ENCODE data around the gene ARMC12.
"Not testable (repeated sequence)": the region's sequence is repeated elsewhere in the genome, so short reads cannot be mapped to it uniquely, and the experiment has no call there.

ARMC12 gene

GRCh38 chr6:35736982-35737412, at the start of gene ARMC12:
Gene ARMC12, plus strand, starts transcription at chr6:35737032. Its CDS starts 77 bp downstream, at chr6:35737109.
- DNase-seq: no peak

GRCh38 chr6:35687658-35688604, 48.9 kb upstream of the ARMC12 start:
- DNase-seq: peak in 1 of 2 donors; percentile 44

GRCh38 chr6:35688605-35689322, 48.1 kb upstream of the ARMC12 start, which contains the start of gene FKBP5:
Gene FKBP5, minus strand, starts transcription at chr6:35688915. Its CDS starts 46,091 bp downstream, at chr6:35642824.
- DNase-seq: peak; percentile 52 to 73

GRCh38 chr6:35690006-35690405, 46.8 kb upstream of the ARMC12 start:
- not testable (repeated sequence) for DNase-seq

GRCh38 chr6:35690484-35690883, 46.3 kb upstream of the ARMC12 start:
- no peak for DNase-seq

GRCh38 chr6:35691027-35691824, 45.6 kb upstream of the ARMC12 start:
- DNase-seq: peak; percentile 13 to 51

GRCh38 chr6:35694462-35694861, 42.4 kb upstream of the ARMC12 start:
- DNase-seq: peak in 1 of 2 donors; percentile 70

GRCh38 chr6:35698430-35698829, 38.4 kb upstream of the ARMC12 start:
- DNase-seq: not testable (repeated sequence)

GRCh38 chr6:35698858-35699257, 38.0 kb upstream of the ARMC12 start:
- no peak for DNase-seq

GRCh38 chr6:35703554-35703953, 33.3 kb upstream of the ARMC12 start:
- DNase-seq: no peak

- no peak for DNase-seq
These were observed 30.4 kb upstream of the ARMC12 start for GRCh38 chr6:35706468-35706867.

- no peak for DNase-seq
These were observed 29.0 kb upstream of the ARMC12 start for GRCh38 chr6:35707714-35708407.

- DNase-seq: no peak
These were observed 28.2 kb upstream of the ARMC12 start for GRCh38 chr6:35708585-35708984.

GRCh38 chr6:35710241-35710847, 26.5 kb upstream of the ARMC12 start:
- no peak for DNase-seq

- no peak for DNase-seq
These were observed 25.1 kb upstream of the ARMC12 start for GRCh38 chr6:35711731-35712130.

- no peak for DNase-seq
These were observed 23.6 kb upstream of the ARMC12 start for GRCh38 chr6:35713006-35713767.

GRCh38 chr6:35716798-35717197, 20.0 kb upstream of the ARMC12 start:
- DNase-seq: no peak

- no peak for DNase-seq
These were observed 19.1 kb upstream of the ARMC12 start for GRCh38 chr6:35717449-35718374.

- no peak for DNase-seq
These were observed 18.5 kb upstream of the ARMC12 start for GRCh38 chr6:35718375-35718736.

GRCh38 chr6:35718911-35719381, 17.9 kb upstream of the ARMC12 start:
- DNase-seq: no peak

Data from bone marrow (tissue), 2 donors.